GM12878 (cell line): ENCODE data around the gene CARD19. TPM values are rescaled to one million over a fixed set of nuclear protein-coding genes. Genes with fewer than 3 reads are reported as not detected.

Experiments
- ATF7 ChIP-seq: fragments of 450-650 bp; IDR thresholded peaks from 2 replicates; pipeline ENCODE4 v1.6.1; 2016; ENCODE audit warnings: low read depth, mild to moderate bottlenecking
- BCL11A ChIP-seq: IDR thresholded peaks from 2 replicates; pipeline ENCODE4 v1.6.1; 2011; ENCODE audit warnings: low read depth, low read length
- BHLHE40 ChIP-seq, 2 experiments: fragments of 450-650 bp in 1 of 2; IDR thresholded peaks; 2 replicates each; pipeline ENCODE4 v1.6.1; 2011 to 2017; ENCODE audit warnings: low read depth in 2 of 2, borderline replicate concordance in 1 of 2, improper control_type of control experiment in 1 of 2, low read length in 1 of 2, mild to moderate bottlenecking in 1 of 2
- CEBPB ChIP-seq, 2 experiments: fragments of 150-350 bp in 1 of 2; IDR thresholded peaks; 2 replicates each; pipeline ENCODE4 v1.6.1; 2012 to 2014; ENCODE audit warnings: low read depth in 2 of 2, low read length in 2 of 2, borderline replicate concordance in 1 of 2, inconsistent platforms in 1 of 2
- CREB1 ChIP-seq: IDR thresholded peaks from 2 replicates; pipeline ENCODE4 v1.6.1; 2012; ENCODE audit warnings: low read depth, mild to moderate bottlenecking, inconsistent platforms
- EED ChIP-seq: sonication (generic); IDR thresholded peaks from 2 replicates; pipeline ENCODE4 v1.6.1; 2016; ENCODE audit warnings: antibody characterized with exemption, low read depth
- EGR1 ChIP-seq, 2 experiments: IDR thresholded peaks; 1 replicate in 1 of 2; 2 replicates in 1 of 2; pipeline ENCODE4 v1.6.1; 2011 to 2012; ENCODE audit warnings: low read depth in 2 of 2, low read length in 2 of 2, borderline replicate concordance in 1 of 2, mild to moderate bottlenecking in 1 of 2, moderate library complexity in 1 of 2
- ETV6 ChIP-seq, 2 experiments: fragments of 450-650 bp in 1 of 2; IDR thresholded peaks in 1 of 2; conservative IDR thresholded peaks in 1 of 2; 2 replicates each; pipeline ENCODE4 v1.6.1; 2014; ENCODE audit warnings: antibody characterized with exemption in 1 of 2, borderline replicate concordance in 1 of 2, low read depth in 1 of 2, mild to moderate bottlenecking in 1 of 2, moderate library complexity in 1 of 2
- FOS ChIP-seq: IDR thresholded peaks from 3 replicates; pipeline ENCODE4 v1.6.1; 2011; ENCODE audit warnings: borderline replicate concordance; ENCODE audit not compliant: insufficient read length; ENCODE audit errors: extremely low read depth
- GABPA ChIP-seq: IDR thresholded peaks from 2 replicates; pipeline ENCODE4 v1.6.1; 2014; ENCODE audit warnings: antibody characterized with exemption, low read depth, mild to moderate bottlenecking, inconsistent platforms
- HCFC1 ChIP-seq: fragments of 150-350 bp; IDR thresholded peaks from 2 replicates; pipeline ENCODE4 v1.6.1; 2014; ENCODE audit warnings: low read length
- HSF1 ChIP-seq: fragments of 150-350 bp; IDR thresholded peaks from 2 replicates; pipeline ENCODE4 v1.6.1; 2014; ENCODE audit warnings: mild to moderate bottlenecking, low read depth, low read length
- IKZF1 ChIP-seq: fragments of 450-650 bp; conservative IDR thresholded peaks from 2 replicates; pipeline ENCODE4 v1.6.1; 2017; ENCODE audit warnings: antibody characterized with exemption, mild to moderate bottlenecking
- IKZF2 ChIP-seq, 2 experiments: fragments of 450-650 bp; IDR thresholded peaks; 2 replicates each; pipeline ENCODE4 v1.6.1; 2017; ENCODE audit warnings: mild to moderate bottlenecking in 2 of 2, moderate library complexity in 2 of 2
- IRF3 ChIP-seq: fragments of 450-650 bp; IDR thresholded peaks from 2 replicates; pipeline ENCODE4 v1.6.1; 2014; ENCODE audit warnings: mild to moderate bottlenecking
- IRF4 ChIP-seq: IDR thresholded peaks from 2 replicates; pipeline ENCODE4 v1.6.1; 2011; ENCODE audit warnings: low read depth, low read length
- MEF2A ChIP-seq: IDR thresholded peaks from 2 replicates; pipeline ENCODE4 v1.6.1; 2011; ENCODE audit warnings: low read depth, mild to moderate bottlenecking, low read length, moderate library complexity; ENCODE audit not compliant: insufficient read depth
- MLLT1 ChIP-seq: fragments of 450-650 bp; IDR thresholded peaks from 2 replicates; pipeline ENCODE4 v1.6.1; 2016; ENCODE audit warnings: mild to moderate bottlenecking
- PBX3 ChIP-seq: IDR thresholded peaks from 2 replicates; pipeline ENCODE4 v1.6.1; 2011; ENCODE audit warnings: mild to moderate bottlenecking, low read depth, low read length, moderate library complexity; ENCODE audit not compliant: insufficient replicate concordance
- PKNOX1 ChIP-seq: fragments of 450-650 bp; IDR thresholded peaks from 2 replicates; pipeline ENCODE4 v1.6.1; 2016; ENCODE audit warnings: mild to moderate bottlenecking
- SMARCA5 ChIP-seq: fragments of 450-650 bp; IDR thresholded peaks from 2 replicates; pipeline ENCODE4 v1.6.1; 2017; ENCODE audit warnings: mild to moderate bottlenecking
- TBL1XR1 ChIP-seq: IDR thresholded peaks from 2 replicates; pipeline ENCODE4 v1.6.1; 2012; ENCODE audit warnings: low read depth, low read length, improper control_type of control experiment
- WRNIP1 ChIP-seq: IDR thresholded peaks from 2 replicates; pipeline ENCODE4 v1.6.1; 2011; ENCODE audit warnings: low read depth, low read length, improper control_type of control experiment, borderline replicate concordance
- ZSCAN29 ChIP-seq: fragments of 450-650 bp; IDR thresholded peaks from 2 replicates; pipeline ENCODE4 v1.6.1; 2017; ENCODE audit warnings: mild to moderate bottlenecking, moderate library complexity
- ZZZ3 ChIP-seq: IDR thresholded peaks from 2 replicates; pipeline ENCODE4 v1.6.1; 2011; ENCODE audit warnings: low read depth; ENCODE audit not compliant: control insufficient read depth, insufficient read length
- polyA plus RNA-seq, 11 experiments: library from polyadenylated mRNA; depleted of rRNA in 4 of 11; unstranded in 6 of 11; stranded (reverse) in 5 of 11; fragments of >200 nt; fragmentation: Nextera tagmentation in 4 of 11; fragmentation: Illumina TruSeq in 1 of 11; extraction: Ambion mirVana in 4 of 11; extraction: Trizol in 1 of 11; gene quantifications; 1 replicate in 1 of 11; 2 replicates in 10 of 11; pipeline versions ENCODE4 v1.2.1 to v1.2.3, GENCODE V29; 2011 to 2016; ENCODE audit warnings: inconsistent platforms in 2 of 11, missing spikeins in 2 of 11, low read depth in 1 of 11
- total RNA-seq, 4 experiments: library from RNA; depleted of rRNA in 3 of 4; stranded (reverse); fragments of >200 nt in 3 of 4; fragmentation: Illumina TruSeq in 1 of 4; extraction: Trizol in 1 of 4; gene quantifications; 2 replicates each; pipeline versions ENCODE4 v1.2.1 to v1.2.3, GENCODE V29; 2013 to 2021

Gene CARD19
- total and polyA plus RNA-seq, 10 of the 15 experiments (the other 5 are each of a cell fraction or from before 2014, with no cell fraction given), result 0.61 to 41.6 (median 19.9) TPM

GRCh38 chr9:93156475-93157008 lies 60.5 kb downstream of the CARD19 start (continued):
- TF ChIP-seq IRF3 (no peak), HSF1 (no peak), PBX3 (peak; percentile 46), IKZF1 (peak; percentile 46), TBL1XR1 (no peak), GABPA (0 out of 2 replicates have a peak, but pooled peaks have one; percentile 31), PKNOX1 (peak; percentile 81), CREB1 (peak; percentile 39; the same call in 1 of the 2 replicates), ZSCAN29 (no peak), WRNIP1 (no peak), SMARCA5 (peak; percentile 68), MEF2A (no peak), FOS (no peak), ETV6 (conservative IDR thresholded peaks at IDR 0.05 in 1 of 2, IDR thresholded peaks at IDR 0.05 in 1 of 2; ENCODE audit: borderline replicate concordance in 1 of 2, low read depth in 1 of 2) (peak in 1 of 2 experiments; percentile 98; a peak in 2 of 4 replicates), BHLHE40 (IDR thresholded peaks at IDR 0.05; ENCODE audit: borderline replicate concordance in 1 of 2, low read depth in 2 of 2, low read length in 1 of 2) (peak in 1 of 2 experiments; percentile 20; a peak in 1 of 4 replicates), CEBPB (IDR thresholded peaks at IDR 0.05; ENCODE audit: borderline replicate concordance in 1 of 2, low read depth in 2 of 2, low read length in 2 of 2) (no peak), ATF7 (no peak), EGR1 (IDR thresholded peaks at IDR 0.05; ENCODE audit: borderline replicate concordance in 1 of 2, low read depth in 2 of 2, low read length in 2 of 2) (0 out of 3 replicates have a peak, but pooled peaks of 1 of the 2 experiments have one; percentile 30), ZZZ3 (no peak), MLLT1 (no peak), BCL11A (peak; percentile 67; the same call in 1 of the 2 replicates), HCFC1 (no peak), IRF4 (peak; percentile 88), EED (peak; percentile 90), IKZF2 (IDR thresholded peaks at IDR 0.05) (peak in 1 of 2 experiments; percentile 51; a peak in 1 of 4 replicates)
